Esophagus mucosa (tissue), 1 donor: ENCODE data around the gene TOMM7. TPM values are rescaled to one million over a fixed set of nuclear protein-coding genes. Genes with fewer than 3 reads are reported as not detected.
"Not testable (repeated sequence)": the region's sequence is repeated elsewhere in the genome, so short reads cannot be mapped to it uniquely, and the experiment has no call there.

Experiments used
- ATAC-seq: fragments of 200-7000 bp; cut with Tn5 transposase; one replicate; pipeline ENCODE4 v1.9.1; 2020
- total RNA-seq: library from RNA; stranded (reverse); gene quantifications from one replicate; pipeline ENCODE4 v1.2.4, GENCODE V29; 2023
- donor health status: DM: yes; HTN: yes; CAD: no.

TOMM7 gene
- total RNA-seq, 1 donor from 2014 or later = 253 TPM

GRCh38 chr7:22853138-22853537 is 30.5 kb upstream of the TOMM7 start:
- ATAC-seq = no peak

- ATAC-seq = no peak
These were observed 28.5 kb upstream of the TOMM7 start for GRCh38 chr7:22851145-22851544.

GRCh38 chr7:22850394-22850793 is 27.7 kb upstream of the TOMM7 start:
- ATAC-seq = not testable (repeated sequence)

GRCh38 chr7:22849662-22850061 is 27.0 kb upstream of the TOMM7 start:
- no peak for ATAC-seq

- no peak for ATAC-seq
These were observed 26.5 kb upstream of the TOMM7 start for GRCh38 chr7:22849172-22849571.

GRCh38 chr7:22846961-22847360 is 24.3 kb upstream of the TOMM7 start:
- no peak for ATAC-seq

GRCh38 chr7:22845221-22845834 is 22.7 kb upstream of the TOMM7 start:
- ATAC-seq = no peak

- ATAC-seq = no peak
These were observed 21.1 kb upstream of the TOMM7 start for GRCh38 chr7:22843681-22844309.

- no peak for ATAC-seq
These were observed 20.3 kb upstream of the TOMM7 start for GRCh38 chr7:22842973-22843372.

GRCh38 chr7:22842383-22842941 is 19.8 kb upstream of the TOMM7 start:
- ATAC-seq = no peak

- ATAC-seq = no peak
These were observed 19.3 kb upstream of the TOMM7 start for GRCh38 chr7:22841954-22842353.

GRCh38 chr7:22837308-22837707 is 14.7 kb upstream of the TOMM7 start:
- ATAC-seq = no peak

- ATAC-seq = not testable (repeated sequence)
These were observed 13.9 kb upstream of the TOMM7 start for GRCh38 chr7:22836506-22836905.

GRCh38 chr7:22833957-22834356 is 11.3 kb upstream of the TOMM7 start:
- no peak for ATAC-seq

GRCh38 chr7:22833113-22833855 is 10.6 kb upstream of the TOMM7 start:
- no peak for ATAC-seq

GRCh38 chr7:22832401-22832800 is 9.8 kb upstream of the TOMM7 start:
- no peak for ATAC-seq

- no peak for ATAC-seq
These were observed 9.1 kb upstream of the TOMM7 start for GRCh38 chr7:22831602-22832305.

- ATAC-seq = no peak
These were observed 4.9 kb upstream of the TOMM7 start for GRCh38 chr7:22827563-22827962.

GRCh38 chr7:22826593-22826992 is 3.9 kb upstream of the TOMM7 start:
- ATAC-seq = no peak

- ATAC-seq = no peak
These were observed 2.1 kb upstream of the TOMM7 start for GRCh38 chr7:22824760-22825159.

- no peak for ATAC-seq
These were observed 471 bp upstream of the TOMM7 start for GRCh38 chr7:22823142-22823497.

- peak; percentile 35 for ATAC-seq
These were observed 755 bp downstream of the TOMM7 start for GRCh38 chr7:22821702-22822485.
